ENCODE data around the gene RBPJL. TPM values are rescaled to one million over a fixed set of nuclear protein-coding genes. Genes with fewer than 3 reads are reported as not detected.
A peak's percentile ranks its signal among the peaks of the same experiment; 100 is the strongest.

The RBPJL gene
- total and polyA plus RNA-seq, 2 of the 13 experiments (the other 11 are each of a cell fraction or from before 2014, with no cell fraction given) = not detected

DNA sequence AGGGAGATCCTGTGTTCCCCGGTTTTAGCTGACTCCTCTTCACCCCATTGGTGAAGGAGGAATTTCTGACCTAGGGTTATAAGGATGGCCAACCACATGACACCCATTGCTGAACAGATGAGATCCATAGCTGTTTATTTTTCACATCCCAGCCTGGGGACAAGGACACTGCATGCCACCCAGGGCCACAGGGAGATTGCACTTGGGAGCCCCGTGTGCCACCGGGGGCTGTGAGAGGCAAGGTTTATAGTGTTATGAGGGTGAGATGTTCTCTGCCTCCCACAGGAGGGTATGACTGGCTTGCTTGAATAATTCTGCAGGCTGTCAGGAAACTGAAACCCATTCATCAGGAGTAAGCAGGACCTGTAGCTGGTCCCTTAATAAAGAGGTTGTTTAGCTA lies 37.6 kb upstream of the RBPJL start (continued):
- TF ChIP-seq ATF7-NPFF (CRISPR knock-in tag; IDR thresholded peaks at IDR 0.05; ENCODE audit: low read depth) (no peak), ZNF543 (CRISPR knock-in tag; IDR thresholded peaks at IDR 0.05) (no peak), HOXA3 (CRISPR knock-in tag; IDR thresholded peaks at IDR 0.05) (no peak), ZNF720 (CRISPR knock-in tag; IDR thresholded peaks at IDR 0.05) (no peak), MBD4 (IDR thresholded peaks at IDR 0.05; ENCODE audit: borderline replicate concordance, low read length) (no peak), NCOA2 (CRISPR knock-in tag; IDR thresholded peaks at IDR 0.05) (no peak)
- TF ChIP-seq, protein P1, sequence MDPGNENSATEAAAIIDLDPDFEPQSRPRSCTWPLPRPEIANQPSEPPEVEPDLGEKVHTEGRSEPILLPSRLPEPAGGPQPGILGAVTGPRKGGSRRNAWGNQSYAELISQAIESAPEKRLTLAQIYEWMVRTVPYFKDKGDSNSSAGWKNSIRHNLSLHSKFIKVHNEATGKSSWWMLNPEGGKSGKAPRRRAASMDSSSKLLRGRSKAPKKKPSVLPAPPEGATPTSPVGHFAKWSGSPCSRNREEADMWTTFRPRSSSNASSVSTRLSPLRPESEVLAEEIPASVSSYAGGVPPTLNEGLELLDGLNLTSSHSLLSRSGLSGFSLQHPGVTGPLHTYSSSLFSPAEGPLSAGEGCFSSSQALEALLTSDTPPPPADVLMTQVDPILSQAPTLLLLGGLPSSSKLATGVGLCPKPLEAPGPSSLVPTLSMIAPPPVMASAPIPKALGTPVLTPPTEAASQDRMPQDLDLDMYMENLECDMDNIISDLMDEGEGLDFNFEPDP (CRISPR knock-in tag; conservative IDR thresholded peaks at IDR 0.05) = no peak
- TF ChIP-seq, protein P2, sequence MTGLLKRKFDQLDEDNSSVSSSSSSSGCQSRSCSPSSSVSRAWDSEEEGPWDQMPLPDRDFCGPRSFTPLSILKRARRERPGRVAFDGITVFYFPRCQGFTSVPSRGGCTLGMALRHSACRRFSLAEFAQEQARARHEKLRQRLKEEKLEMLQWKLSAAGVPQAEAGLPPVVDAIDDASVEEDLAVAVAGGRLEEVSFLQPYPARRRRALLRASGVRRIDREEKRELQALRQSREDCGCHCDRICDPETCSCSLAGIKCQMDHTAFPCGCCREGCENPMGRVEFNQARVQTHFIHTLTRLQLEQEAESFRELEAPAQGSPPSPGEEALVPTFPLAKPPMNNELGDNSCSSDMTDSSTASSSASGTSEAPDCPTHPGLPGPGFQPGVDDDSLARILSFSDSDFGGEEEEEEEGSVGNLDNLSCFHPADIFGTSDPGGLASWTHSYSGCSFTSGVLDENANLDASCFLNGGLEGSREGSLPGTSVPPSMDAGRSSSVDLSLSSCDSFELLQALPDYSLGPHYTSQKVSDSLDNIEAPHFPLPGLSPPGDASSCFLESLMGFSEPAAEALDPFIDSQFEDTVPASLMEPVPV (CRISPR knock-in tag; IDR thresholded peaks at IDR 0.05) = no peak

DNA sequence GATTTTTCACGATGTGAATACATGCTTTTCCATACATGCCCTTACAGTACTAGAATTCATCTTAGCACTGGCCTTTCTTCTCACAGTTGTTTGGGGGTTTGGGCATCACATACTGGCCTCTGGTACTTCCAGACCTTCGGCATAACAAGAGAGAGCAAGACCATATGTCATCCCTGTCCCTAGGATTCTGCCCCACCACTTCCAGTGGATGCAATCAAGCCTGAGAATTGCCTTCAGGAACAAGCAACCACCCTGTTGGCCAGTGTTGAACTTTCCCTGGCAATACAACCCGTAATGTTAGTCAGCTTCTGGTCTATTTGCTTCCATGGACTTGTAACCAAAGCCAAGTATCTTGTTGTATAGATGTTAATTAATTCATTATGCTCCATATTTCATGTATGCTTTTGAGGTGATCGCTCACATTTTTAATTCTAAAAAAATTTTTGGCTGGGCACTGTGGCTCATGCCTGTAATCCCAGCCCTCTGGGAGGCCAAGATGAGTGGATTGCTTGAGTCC lies 36.8 kb upstream of the RBPJL start:
- CTCF ChIA-PET (ENCODE audit: low intra/inter-chr PET ratio, low total read pairs) = no interaction called here
- 4% methylated on average over 4 of the region's 4 CpGs for WGBS (ENCODE audit: low lambda C conversion rate)
- BruUV-seq (replicated peaks) = no TSS peak

More for the DNA sequence above, 36.8 kb upstream of the RBPJL start:
- in situ Hi-C loops (cut with HindIII; ENCODE audit: extremely low pct_ligation_motif_present, low pct_unique_long_range_greater_than_20kb) (no loop called here), intact Hi-C loops (cut with micrococcal nuclease; ENCODE audit: unreplicated experiment) (no loop called here)
- ATAC-seq = no peak
- TF ChIP-seq, protein P3, sequence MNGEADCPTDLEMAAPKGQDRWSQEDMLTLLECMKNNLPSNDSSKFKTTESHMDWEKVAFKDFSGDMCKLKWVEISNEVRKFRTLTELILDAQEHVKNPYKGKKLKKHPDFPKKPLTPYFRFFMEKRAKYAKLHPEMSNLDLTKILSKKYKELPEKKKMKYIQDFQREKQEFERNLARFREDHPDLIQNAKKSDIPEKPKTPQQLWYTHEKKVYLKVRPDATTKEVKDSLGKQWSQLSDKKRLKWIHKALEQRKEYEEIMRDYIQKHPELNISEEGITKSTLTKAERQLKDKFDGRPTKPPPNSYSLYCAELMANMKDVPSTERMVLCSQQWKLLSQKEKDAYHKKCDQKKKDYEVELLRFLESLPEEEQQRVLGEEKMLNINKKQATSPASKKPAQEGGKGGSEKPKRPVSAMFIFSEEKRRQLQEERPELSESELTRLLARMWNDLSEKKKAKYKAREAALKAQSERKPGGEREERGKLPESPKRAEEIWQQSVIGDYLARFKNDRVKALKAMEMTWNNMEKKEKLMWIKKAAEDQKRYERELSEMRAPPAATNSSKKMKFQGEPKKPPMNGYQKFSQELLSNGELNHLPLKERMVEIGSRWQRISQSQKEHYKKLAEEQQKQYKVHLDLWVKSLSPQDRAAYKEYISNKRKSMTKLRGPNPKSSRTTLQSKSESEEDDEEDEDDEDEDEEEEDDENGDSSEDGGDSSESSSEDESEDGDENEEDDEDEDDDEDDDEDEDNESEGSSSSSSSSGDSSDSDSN (CRISPR knock-in tag; IDR thresholded peaks at IDR 0.05) = 0 out of 2 replicates have a peak, but pooled peaks have one; percentile 18
- TF ChIP-seq TP53 (CRISPR knock-in tag; conservative IDR thresholded peaks at IDR 0.05) = no peak
- no peak overlapping the region for H2AFZ ChIP-seq (ENCODE audit: low read length)
- no peaks in the 10 kb centered on the region for H3K9me3 ChIP-seq (ENCODE audit: low read length)
- no peaks in the 10 kb centered on the region for H3K4me1 ChIP-seq (ENCODE audit: insufficient read depth, low read length)
- H4K20me1 ChIP-seq (ENCODE audit: insufficient read depth, low read length) = no peaks in the 10 kb centered on the region
- DNase-seq (ENCODE audit: low spot score) = no peak
- no peak overlapping the region for H3K4me3 ChIP-seq (replicated peaks in 1 of 3; ENCODE audit: insufficient read depth in 1 of 3, low read depth in 2 of 3, low read length in 3 of 3)
- POLR2A ChIA-PET = no interaction called here
- no peaks in the 10 kb centered on the region for H3K79me2 ChIP-seq (ENCODE audit: insufficient read depth, low read length)
- H3K36me3 ChIP-seq (replicated peaks in 1 of 2; ENCODE audit: control insufficient read depth in 1 of 2, insufficient read depth in 2 of 2, low read length in 2 of 2) = no peaks in the 10 kb centered on the region
- FAIRE-seq = no peak
- H3K27me3 ChIP-seq (ENCODE audit: control insufficient read depth in 1 of 2, insufficient read depth in 2 of 2, low read length in 2 of 2) = peaks cover 0 to 27% of the 10 kb centered on the region in 2 experiments; a peak in 3 of 5 replicates
- no peak overlapping the region for H3K4me2 ChIP-seq (ENCODE audit: low read depth, low read length)
- H3K27ac ChIP-seq (ENCODE audit: extremely low read length, insufficient read depth, low read length) = no peak overlapping the region
- no peak overlapping the region for H3K9ac ChIP-seq (ENCODE audit: insufficient read depth, low read depth, low read length)

Measured in HepG2 (cell line).